ENCODE measurements around the gene BTRC.

DNA sequence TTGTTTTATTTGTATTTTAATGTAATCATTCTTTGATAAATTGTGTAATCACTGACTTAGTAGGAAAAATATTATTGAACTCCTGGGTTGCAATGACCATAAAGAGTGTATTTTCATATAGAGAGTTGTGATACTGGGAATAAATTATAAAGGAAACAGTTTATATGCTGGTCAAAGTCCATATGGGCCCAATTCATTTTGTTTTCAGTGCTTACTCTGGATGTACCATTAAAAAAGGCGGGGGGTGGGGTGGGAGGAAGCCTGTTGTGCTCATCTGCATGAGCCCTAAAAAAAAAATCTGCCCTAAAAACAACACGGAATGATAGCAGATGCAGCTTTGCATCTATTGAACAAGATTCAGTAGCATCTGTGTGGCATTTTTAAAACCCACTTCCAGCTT lies 114.2 kb downstream of the BTRC start:
- TF ChIP-seq CTCF (IDR thresholded peaks at IDR 0.05; ENCODE audit: extremely low read depth in 1 of 2, insufficient read depth in 1 of 2, low read depth in 1 of 2, low read length in 2 of 2) (no peak), EZH2 (IDR thresholded peaks at IDR 0.05; ENCODE audit: borderline replicate concordance, low read depth, low read length, severe bottlenecking) (no peak), POLR2A (IDR thresholded peaks at IDR 0.05; ENCODE audit: low read depth, low read length) (no peak), FOS (IDR thresholded peaks at IDR 0.05; ENCODE audit: borderline replicate concordance, insufficient read depth, low read length) (no peak), JUN (IDR thresholded peaks at IDR 0.05; ENCODE audit: borderline replicate concordance, insufficient read depth, insufficient read length, low read depth) (no peak), POLR2AphosphoS5 (IDR thresholded peaks at IDR 0.05; ENCODE audit: insufficient read depth, low read depth, low read length) (no peak), MYC (IDR thresholded peaks at IDR 0.05; ENCODE audit: low read depth, low read length) (no peak), GATA2 (IDR thresholded peaks at IDR 0.05; ENCODE audit: insufficient read depth, insufficient read length, low read depth, low read length) (no peak), MAX (IDR thresholded peaks at IDR 0.05; ENCODE audit: insufficient read depth, insufficient read length) (no peak)
